Type B pancreatic cell (in vitro differentiated cells): Measurements from ENCODE around the gene PDAP1. TPM values are rescaled to one million over a fixed set of nuclear protein-coding genes. Genes with fewer than 3 reads are reported as not detected.

Experiments used
- DNase-seq: peaks from one replicate; pipeline ENCODE4 v3.0.0; 2021; ENCODE audit warnings: mixed read lengths; ENCODE audit not compliant: unreplicated experiment; ENCODE audit errors: extremely low spot score
- H3K27ac Mint-ChIP-seq: 2 replicates; pipeline ENCODE4 v1.8.0; 2021; ENCODE audit warnings: mild to moderate bottlenecking, mixed read lengths
- H3K27me3 Mint-ChIP-seq: 2 replicates; pipeline ENCODE4 v1.8.0; 2021; ENCODE audit warnings: mixed read lengths
- H3K36me3 Mint-ChIP-seq: 2 replicates; pipeline ENCODE4 v1.8.0; 2021; ENCODE audit warnings: mixed read lengths
- H3K4me1 Mint-ChIP-seq: one replicate; pipeline ENCODE4 v1.8.0; 2021; ENCODE audit warnings: mixed read lengths; ENCODE audit not compliant: unreplicated experiment
- H3K4me3 Mint-ChIP-seq: 2 replicates; pipeline ENCODE4 v1.8.0; 2021; ENCODE audit warnings: mild to moderate bottlenecking, mixed read lengths
- H3K9me3 Mint-ChIP-seq: 2 replicates; pipeline ENCODE4 v1.8.0; 2021; ENCODE audit warnings: mixed read lengths
- total RNA-seq: library from RNA; stranded (reverse); gene quantifications from 2 replicates; pipeline ENCODE4 v1.2.1, GENCODE V29; 2021; ENCODE audit warnings: low replicate concordance
- TF ChIP-seq, protein P1 (sequence below): fragments of 200-600 bp; sonication (generic); conservative IDR thresholded peaks from 2 replicates; pipeline ENCODE4 v1.5.0; 2021; ENCODE audit warnings: antibody characterized with exemption, mild to moderate bottlenecking

PDAP1 gene
- total RNA-seq, 1 donor from 2014 or later, result 112 TPM

- Mint-ChIP-seq H3K36me3 (peaks cover 3% of the 10 kb centered on the region), H3K9me3 (no peaks in the 10 kb centered on the region), H3K4me3 (no peak overlapping the region)
Measured at GRCh38 chr7:99429756-99430155, 21.4 kb upstream of the PDAP1 start.

DNA sequence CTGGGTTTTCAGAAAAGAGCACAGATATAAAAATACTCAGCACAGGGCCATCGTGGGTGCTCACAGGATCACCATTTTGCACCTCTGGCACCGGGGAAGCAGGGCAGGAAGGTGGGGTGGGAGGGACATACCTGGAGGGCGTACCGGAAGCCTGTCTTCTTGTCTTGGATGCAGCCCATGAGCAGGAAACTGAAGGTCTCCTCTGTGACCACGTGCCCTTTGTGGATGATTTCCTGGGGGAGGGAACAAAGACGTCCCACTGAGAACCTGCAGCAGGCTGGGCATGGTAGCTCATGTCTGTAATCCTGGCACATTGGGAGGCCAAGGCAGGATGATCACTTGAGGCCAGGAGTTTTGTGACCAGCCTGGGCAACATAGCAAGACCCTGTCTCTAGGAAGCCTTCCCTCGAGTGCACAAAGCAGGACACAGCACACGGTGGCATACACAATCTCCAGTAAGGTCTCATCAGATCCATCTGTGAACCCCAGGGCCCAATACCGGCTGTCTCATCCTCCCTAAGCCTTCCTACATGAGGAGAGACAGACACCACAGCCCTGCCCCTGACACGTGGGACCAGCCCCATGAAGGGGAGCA lies 20.7 kb upstream of the PDAP1 start:
- no peaks in the 10 kb centered on the region for H3K27me3 Mint-ChIP-seq
- H3K9me3 Mint-ChIP-seq, result no peaks in the 10 kb centered on the region
- no peaks in the 10 kb centered on the region for H3K4me1 Mint-ChIP-seq
- TF ChIP-seq, protein P1, sequence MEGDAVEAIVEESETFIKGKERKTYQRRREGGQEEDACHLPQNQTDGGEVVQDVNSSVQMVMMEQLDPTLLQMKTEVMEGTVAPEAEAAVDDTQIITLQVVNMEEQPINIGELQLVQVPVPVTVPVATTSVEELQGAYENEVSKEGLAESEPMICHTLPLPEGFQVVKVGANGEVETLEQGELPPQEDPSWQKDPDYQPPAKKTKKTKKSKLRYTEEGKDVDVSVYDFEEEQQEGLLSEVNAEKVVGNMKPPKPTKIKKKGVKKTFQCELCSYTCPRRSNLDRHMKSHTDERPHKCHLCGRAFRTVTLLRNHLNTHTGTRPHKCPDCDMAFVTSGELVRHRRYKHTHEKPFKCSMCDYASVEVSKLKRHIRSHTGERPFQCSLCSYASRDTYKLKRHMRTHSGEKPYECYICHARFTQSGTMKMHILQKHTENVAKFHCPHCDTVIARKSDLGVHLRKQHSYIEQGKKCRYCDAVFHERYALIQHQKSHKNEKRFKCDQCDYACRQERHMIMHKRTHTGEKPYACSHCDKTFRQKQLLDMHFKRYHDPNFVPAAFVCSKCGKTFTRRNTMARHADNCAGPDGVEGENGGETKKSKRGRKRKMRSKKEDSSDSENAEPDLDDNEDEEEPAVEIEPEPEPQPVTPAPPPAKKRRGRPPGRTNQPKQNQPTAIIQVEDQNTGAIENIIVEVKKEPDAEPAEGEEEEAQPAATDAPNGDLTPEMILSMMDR, result no peak
- peaks cover 3% of the 10 kb centered on the region for H3K36me3 Mint-ChIP-seq
- H3K27ac Mint-ChIP-seq, result no peak overlapping the region
- no peak overlapping the region for H3K4me3 Mint-ChIP-seq
- DNase-seq, result no peak

More at GRCh38 chr7:99429756-99430155, 21.4 kb upstream of the PDAP1 start:
- Mint-ChIP-seq H3K27ac (no peak overlapping the region), H3K27me3 (no peaks in the 10 kb centered on the region), H3K4me1 (no peaks in the 10 kb centered on the region)
- no peak for DNase-seq
- TF ChIP-seq, protein P1, result no peak

- TF ChIP-seq, protein P1, result no peak
- H3K27ac Mint-ChIP-seq, result no peak overlapping the region
- DNase-seq, result no peak
- no peaks in the 10 kb centered on the region for H3K27me3 Mint-ChIP-seq
- H3K9me3 Mint-ChIP-seq, result no peaks in the 10 kb centered on the region
- peaks cover 5% of the 10 kb centered on the region for H3K36me3 Mint-ChIP-seq
- no peak overlapping the region for H3K4me3 Mint-ChIP-seq
- H3K4me1 Mint-ChIP-seq, result no peaks in the 10 kb centered on the region
Measured at GRCh38 chr7:99424932-99425730, 16.7 kb upstream of the PDAP1 start.

- H3K27ac Mint-ChIP-seq, result no peak overlapping the region
- no peaks in the 10 kb centered on the region for H3K9me3 Mint-ChIP-seq
Measured at GRCh38 chr7:99422625-99423024, 14.2 kb upstream of the PDAP1 start.

GRCh38 chr7:99422186-99422585 lies 13.8 kb upstream of the PDAP1 start:
- no peak for DNase-seq
- no peaks in the 10 kb centered on the region for H3K9me3 Mint-ChIP-seq
- TF ChIP-seq, protein P1, result no peak
- H3K4me3 Mint-ChIP-seq, result no peak overlapping the region
- no peak overlapping the region for H3K27ac Mint-ChIP-seq
- peaks cover 10% of the 10 kb centered on the region for H3K36me3 Mint-ChIP-seq
- H3K27me3 Mint-ChIP-seq, result no peaks in the 10 kb centered on the region
- H3K4me1 Mint-ChIP-seq, result no peaks in the 10 kb centered on the region

More at GRCh38 chr7:99422625-99423024, 14.2 kb upstream of the PDAP1 start:
- Mint-ChIP-seq H3K27me3 (no peaks in the 10 kb centered on the region), H3K36me3 (peaks cover 6% of the 10 kb centered on the region), H3K4me3 (no peak overlapping the region), H3K4me1 (no peaks in the 10 kb centered on the region)
- TF ChIP-seq, protein P1, result no peak
- no peak for DNase-seq
